ENCODE data around the gene SPP1.

GRCh38 chr4:87956501-87956900, 19.0 kb upstream of the SPP1 start:
- TF ChIP-seq POLR2A (IDR thresholded peaks at IDR 0.05) (no peak), CTCF (IDR thresholded peaks at IDR 0.05) (no peak), EP300 (IDR thresholded peaks at IDR 0.05) (no peak)
